ENCODE measurements around the gene VASN. TPM values are rescaled to one million over a fixed set of nuclear protein-coding genes. Genes with fewer than 3 reads are reported as not detected.

The VASN gene
- 18.1 and 22.4 TPM in 2 replicates for total RNA-seq (2022)
- percentile 47 among the genes with signal in this experiment for Bru-seq, nascent RNA
- percentile 53 among the genes with signal in this experiment for BruChase-seq, experiment 1, labeled RNA remaining after a 6-hour chase
- BruChase-seq, experiment 2, labeled RNA remaining after a 2-hour chase: percentile 56 among the genes with signal in this experiment
- long read RNA-seq, transcript VASN-201 (2 exons, 2,806 nt): major isoform, 39 of 47 reads
- long read RNA-seq, partial matches to known transcripts: 0 of 47 reads
- long read RNA-seq, other reads (novel, unspliced or antisense): 8 of 47 reads

DNA sequence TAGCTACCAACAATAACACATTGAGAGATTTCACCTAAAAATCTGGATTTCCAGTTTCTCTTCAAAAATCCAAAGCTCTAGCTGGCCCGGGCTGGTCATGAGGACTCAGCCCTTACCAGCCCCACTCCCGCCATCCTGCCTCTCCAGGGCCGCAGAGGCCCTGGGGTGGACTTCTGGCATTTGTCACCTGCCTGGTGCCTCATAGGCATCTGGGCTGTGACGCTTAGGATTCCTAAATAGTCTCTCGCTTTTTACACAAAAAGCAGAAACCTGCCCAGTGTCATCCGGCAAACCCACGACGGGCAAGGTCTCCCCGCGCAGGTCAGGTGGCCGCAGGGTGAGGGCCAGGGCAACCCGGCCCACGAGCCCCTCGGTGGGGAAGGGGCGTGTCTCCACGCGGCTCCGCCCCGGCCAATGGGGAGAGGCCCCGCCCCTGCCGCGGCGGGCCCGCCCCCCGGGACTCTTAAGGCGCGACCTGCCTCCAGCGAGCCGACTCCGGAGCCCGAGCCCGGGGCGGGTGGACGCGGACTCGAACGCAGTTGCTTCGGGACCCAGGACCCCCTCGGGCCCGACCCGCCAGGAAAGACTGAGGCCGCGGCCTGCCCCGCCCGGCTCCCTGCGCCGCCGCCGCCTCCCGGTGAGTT lies at the start of gene VASN:
Gene VASN, plus strand, starts transcription at position 492 of the 644 bp plus-strand sequence. CDS start 9,030 bp downstream, outside the sequence.
- CTCF ChIA-PET: no interaction called here
- Mint-ChIP-seq H3K4me1 (ENCODE audit: low read depth, unreplicated experiment) (peaks cover 57% of the 10 kb centered on the region), H3K9me3 (ENCODE audit: low read depth, unreplicated experiment) (no peaks in the 10 kb centered on the region), H3K36me3 (ENCODE audit: insufficient read depth, unreplicated experiment) (peaks cover 53% of the 10 kb centered on the region), H3K27me3 (ENCODE audit: unreplicated experiment) (no peaks in the 10 kb centered on the region), H3K4me3 (ENCODE audit: low read depth, unreplicated experiment) (peak within 1 kb of the TSS; percentile 75), H3K27ac (ENCODE audit: unreplicated experiment) (peak within 1 kb of the TSS; percentile 39)
- intact Hi-C loops (cut with micrococcal nuclease; ENCODE audit: unreplicated experiment): no loop called here
- BruUV-seq (replicated peaks): no TSS peak
- peak; percentile 89 for DNase-seq
- TF ChIP-seq CTCF (IDR thresholded peaks at IDR 0.05; ENCODE audit: unreplicated experiment): no peak

GRCh38 chr16:4322121-4323052 lies 49.3 kb upstream of the VASN start:
- intact Hi-C loops (cut with micrococcal nuclease; ENCODE audit: unreplicated experiment): no loop called here
- H3K9me3 Mint-ChIP-seq (ENCODE audit: low read depth, unreplicated experiment): no peaks in the 10 kb centered on the region
- H3K36me3 Mint-ChIP-seq (ENCODE audit: insufficient read depth, unreplicated experiment): peaks cover 16% of the 10 kb centered on the region
- H3K27ac Mint-ChIP-seq (ENCODE audit: unreplicated experiment): no peak overlapping the region
- no peak for TF ChIP-seq CTCF (IDR thresholded peaks at IDR 0.05; ENCODE audit: unreplicated experiment)
- peaks cover 8% of the 10 kb centered on the region for H3K4me1 Mint-ChIP-seq (ENCODE audit: low read depth, unreplicated experiment)
- no peak overlapping the region for H3K4me3 Mint-ChIP-seq (ENCODE audit: low read depth, unreplicated experiment)
- DNase-seq: no peak
- BruUV-seq (replicated peaks): no TSS peak
- H3K27me3 Mint-ChIP-seq (ENCODE audit: unreplicated experiment): no peaks in the 10 kb centered on the region
- CTCF ChIA-PET: interaction anchor here (0.7 to 2.4 kb wide), 6 partner anchors 13 to 122 kb away, joined by 3 to 12 read pairs (median 8); partner anchors contain the start of gene TFAP4

- no peaks in the 10 kb centered on the region for H3K27me3 Mint-ChIP-seq (ENCODE audit: unreplicated experiment)
- DNase-seq: peak; percentile 80
- CTCF ChIA-PET: interaction anchor here (0.7 to 2.4 kb wide), 13 partner anchors 10 to 122 kb away, joined by 3 to 12 read pairs (median 6); partner anchors contain the start of gene TFAP4
- no TSS peak for BruUV-seq (replicated peaks)
- H3K36me3 Mint-ChIP-seq (ENCODE audit: insufficient read depth, unreplicated experiment): peaks cover 15% of the 10 kb centered on the region
- H3K4me1 Mint-ChIP-seq (ENCODE audit: low read depth, unreplicated experiment): peaks cover 4% of the 10 kb centered on the region
- no peaks in the 10 kb centered on the region for H3K9me3 Mint-ChIP-seq (ENCODE audit: low read depth, unreplicated experiment)
- H3K4me3 Mint-ChIP-seq (ENCODE audit: low read depth, unreplicated experiment): no peak overlapping the region
- TF ChIP-seq CTCF (IDR thresholded peaks at IDR 0.05; ENCODE audit: unreplicated experiment): no peak
- H3K27ac Mint-ChIP-seq (ENCODE audit: unreplicated experiment): no peak overlapping the region
- intact Hi-C loops (cut with micrococcal nuclease; ENCODE audit: unreplicated experiment): no loop called here
These were observed 48.4 kb upstream of the VASN start for GRCh38 chr16:4323071-4323844.

Measured in Calu3 (cell line).